GM18508 (cell line): ENCODE measurements around the gene IFITM5.
"Not testable (repeated sequence)": the region's sequence is repeated elsewhere in the genome, so short reads cannot be mapped to it uniquely, and the experiment has no call there.

Experiments
- ATAC-seq: cut with Tn5 transposase; IDR thresholded peaks from one replicate; pipeline ENCODE4 v1.9.1; 2021; ENCODE audit warnings: moderate number of reproducible peaks; ENCODE audit not compliant: insufficient read depth, unreplicated experiment

The IFITM5 gene

GRCh38 chr11:286977-287820 lies 12.1 kb downstream of the IFITM5 start:
- not testable (repeated sequence) for ATAC-seq

GRCh38 chr11:285894-286220 lies 13.5 kb downstream of the IFITM5 start:
- no peak for ATAC-seq

- no peak for ATAC-seq
These were observed 14.1 kb downstream of the IFITM5 start for GRCh38 chr11:285021-285893.

- no peak for ATAC-seq
These were observed 15.0 kb downstream of the IFITM5 start for GRCh38 chr11:284105-285020.

GRCh38 chr11:283405-284104 lies 15.8 kb downstream of the IFITM5 start:
- ATAC-seq: no peak

- no peak for ATAC-seq
These were observed 16.5 kb downstream of the IFITM5 start for GRCh38 chr11:282630-283360.

- ATAC-seq: no peak
These were observed 17.2 kb downstream of the IFITM5 start for GRCh38 chr11:282171-282570.

GRCh38 chr11:281486-282161 lies 17.7 kb downstream of the IFITM5 start:
- ATAC-seq: no peak

GRCh38 chr11:280706-281485 lies 18.4 kb downstream of the IFITM5 start:
- no peak for ATAC-seq

- ATAC-seq: no peak
These were observed 19.2 kb downstream of the IFITM5 start for GRCh38 chr11:279966-280705.

GRCh38 chr11:279040-279965 lies 20.0 kb downstream of the IFITM5 start:
- ATAC-seq: no peak

GRCh38 chr11:278001-278951 lies 21.1 kb downstream of the IFITM5 start, which contains the start of gene NLRP6:
Gene NLRP6 (plus strand): TSS chr11:278407. CDS start chr11:278570, 163 bp downstream.
- no peak for ATAC-seq

- no peak for ATAC-seq
These were observed 23.1 kb downstream of the IFITM5 start for GRCh38 chr11:276219-276618.

- ATAC-seq: no peak
These were observed 26.5 kb downstream of the IFITM5 start for GRCh38 chr11:272931-273198.

- ATAC-seq: no peak
These were observed 27.0 kb downstream of the IFITM5 start for GRCh38 chr11:272195-272930.
